Stimulated activated CD4-positive, alpha-beta T cell treated with anti-CD3 and anti-CD28 coated beads, Interleukin-4, amount 100 ng/mL, for 1 hour (primary cell): ENCODE measurements around the gene SLC17A8.
"Not testable (repeated sequence)": the region's sequence is repeated elsewhere in the genome, so short reads cannot be mapped to it uniquely, and the experiment has no call there.

Experiments used
- DNase-seq: peaks from one replicate; pipeline ENCODE4 v3.0.0-alpha.2; 2020

Gene SLC17A8

GRCh38 chr12:100372853-100373640, 16.2 kb downstream of the SLC17A8 start:
- DNase-seq = no peak

DNA sequence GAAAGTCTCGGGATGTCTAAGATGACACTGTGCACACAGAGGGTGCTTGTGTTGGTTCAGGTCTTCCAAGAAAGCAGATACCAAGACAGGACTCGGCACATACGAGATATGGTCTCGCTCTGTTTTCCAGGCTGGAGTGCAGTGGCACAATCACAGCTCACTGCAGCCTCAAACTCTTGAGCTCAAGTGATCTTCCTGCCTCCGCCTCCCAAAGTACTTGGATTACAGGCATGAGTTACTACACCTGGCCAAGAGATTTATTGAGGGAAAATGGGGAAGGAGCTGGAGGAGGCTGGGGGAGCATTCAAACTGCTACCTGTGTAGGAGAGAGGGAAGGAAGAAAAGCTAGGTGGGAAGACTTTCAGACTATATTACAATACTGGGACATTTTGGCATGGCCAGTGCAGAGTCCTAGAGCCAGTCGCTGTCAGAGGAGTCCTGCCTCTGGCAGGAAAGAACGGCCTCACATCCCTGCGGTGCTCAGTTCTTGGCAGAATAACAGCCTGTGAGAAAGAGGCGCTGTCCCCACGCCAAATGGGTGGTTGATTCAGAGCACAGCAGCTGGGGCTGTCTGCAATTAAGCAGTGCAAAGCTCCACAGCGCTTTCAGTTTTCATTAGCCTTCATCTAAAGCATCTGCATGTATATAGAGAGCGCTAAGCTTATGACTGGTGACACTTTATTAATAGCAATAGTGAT, 18.3 kb downstream of the SLC17A8 start:
- DNase-seq = no peak

DNA sequence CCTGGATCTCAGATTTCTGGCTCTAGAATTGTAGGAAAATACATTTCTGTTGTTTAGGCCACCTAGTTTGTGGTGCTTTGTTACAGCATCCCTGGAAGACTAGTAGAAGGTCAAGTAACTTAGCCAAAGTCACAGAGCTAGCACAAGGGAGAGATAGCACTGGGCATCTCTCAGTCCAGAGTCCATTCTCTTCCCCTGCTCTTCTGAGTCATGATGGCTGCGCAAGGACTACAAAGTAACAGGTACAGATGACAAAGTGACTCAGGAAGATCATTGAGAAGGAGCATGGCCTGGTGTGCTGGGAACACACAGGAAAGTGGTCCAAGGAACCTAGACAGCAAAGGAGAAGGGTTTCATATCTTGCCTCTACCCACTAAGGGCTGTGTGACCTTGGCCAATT, 19.3 kb downstream of the SLC17A8 start:
- no peak for DNase-seq

DNA sequence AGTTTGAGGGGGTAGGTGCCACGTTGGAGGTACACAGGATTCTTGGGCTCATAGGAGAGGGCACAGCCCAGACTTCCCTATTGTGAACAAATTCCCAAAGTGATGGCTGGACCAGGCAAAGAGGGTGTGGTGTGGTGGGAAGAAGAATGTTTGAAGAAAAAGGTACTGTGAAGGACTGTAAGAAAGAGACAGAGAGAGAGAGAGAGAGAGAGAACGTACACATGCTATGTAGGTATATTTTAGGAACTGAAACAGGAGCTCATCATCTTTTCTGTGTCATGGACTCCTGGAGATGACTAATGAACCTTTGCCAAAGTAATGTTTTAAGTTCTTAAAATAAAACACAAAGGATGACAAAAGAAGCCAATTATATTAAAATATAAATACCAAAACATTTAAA, 24.5 kb downstream of the SLC17A8 start:
- no peak for DNase-seq

- DNase-seq = no peak
Observed at GRCh38 chr12:100382338-100382737, 25.5 kb downstream of the SLC17A8 start.

- no peak for DNase-seq
Observed at GRCh38 chr12:100383586-100384558, 27.0 kb downstream of the SLC17A8 start.

- DNase-seq = no peak
Observed at GRCh38 chr12:100384559-100384935, 27.7 kb downstream of the SLC17A8 start.

- DNase-seq = no peak
Observed at GRCh38 chr12:100388382-100388781, 31.5 kb downstream of the SLC17A8 start.

GRCh38 chr12:100391856-100392255, 35.0 kb downstream of the SLC17A8 start:
- no peak for DNase-seq

GRCh38 chr12:100393200-100393599, 36.3 kb downstream of the SLC17A8 start:
- DNase-seq = no peak

DNA sequence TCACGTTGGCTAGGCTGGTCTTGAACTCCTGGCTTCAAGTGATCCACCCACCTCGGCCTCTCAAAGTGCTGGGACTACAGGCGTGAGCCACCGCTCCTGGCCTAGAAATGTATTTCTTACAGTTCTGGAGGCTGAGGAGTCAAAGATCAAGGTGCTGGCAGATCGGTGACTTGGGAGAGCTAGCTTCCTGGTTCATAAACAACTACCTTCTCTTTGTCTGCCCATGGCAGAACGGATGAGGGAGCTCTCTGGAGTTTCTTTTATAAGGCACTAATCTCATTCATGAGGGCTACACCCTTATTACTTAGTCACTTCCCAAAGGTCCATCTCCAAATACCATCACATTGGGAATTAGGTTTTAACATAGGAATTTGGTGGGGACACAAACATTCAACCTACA, 38.9 kb downstream of the SLC17A8 start:
- DNase-seq = no peak

DNA sequence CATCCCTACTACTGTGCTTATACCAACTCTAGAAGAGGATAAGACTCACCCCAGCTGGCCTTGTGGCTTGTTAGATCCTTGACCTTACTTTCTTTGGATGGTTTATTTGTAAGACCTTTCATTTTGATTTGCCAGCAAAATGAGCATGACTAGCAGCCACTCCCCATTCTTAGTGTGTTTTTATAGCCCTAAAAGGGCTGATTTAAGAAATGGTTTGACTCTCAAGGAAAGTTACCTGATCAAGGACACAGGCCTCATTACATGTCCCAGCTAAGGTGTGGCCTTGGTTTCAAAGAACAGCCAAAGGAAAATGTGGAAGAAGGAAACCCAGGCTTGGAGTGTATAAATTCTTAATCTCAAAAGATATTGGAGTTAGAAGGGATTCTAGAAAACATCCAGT, 41.4 kb downstream of the SLC17A8 start:
- no peak for DNase-seq

DNA sequence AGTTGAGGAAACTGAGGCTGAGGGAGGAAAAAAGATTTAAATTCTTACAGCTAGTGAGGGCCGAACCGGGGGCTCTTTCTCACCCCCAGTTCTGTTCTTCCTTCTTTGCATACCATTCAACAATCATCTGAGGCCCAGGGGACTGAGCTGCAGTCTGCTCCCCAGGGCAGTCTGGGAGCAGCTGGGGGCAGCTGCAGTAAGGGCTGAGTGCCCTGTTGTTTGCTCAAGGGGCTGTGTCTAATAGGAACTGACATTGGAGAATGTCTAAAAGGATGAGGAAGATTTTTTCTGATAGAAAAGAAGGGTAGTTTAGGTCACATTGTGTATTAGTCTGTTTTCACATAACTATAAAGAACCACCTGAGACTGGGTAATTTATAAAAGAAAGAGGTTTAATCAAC, 42.2 kb downstream of the SLC17A8 start:
- no peak for DNase-seq

- DNase-seq = no peak
Observed at GRCh38 chr12:100401660-100402059, 44.8 kb downstream of the SLC17A8 start.

GRCh38 chr12:100402763-100403162, 45.9 kb downstream of the SLC17A8 start:
- DNase-seq = no peak

DNA sequence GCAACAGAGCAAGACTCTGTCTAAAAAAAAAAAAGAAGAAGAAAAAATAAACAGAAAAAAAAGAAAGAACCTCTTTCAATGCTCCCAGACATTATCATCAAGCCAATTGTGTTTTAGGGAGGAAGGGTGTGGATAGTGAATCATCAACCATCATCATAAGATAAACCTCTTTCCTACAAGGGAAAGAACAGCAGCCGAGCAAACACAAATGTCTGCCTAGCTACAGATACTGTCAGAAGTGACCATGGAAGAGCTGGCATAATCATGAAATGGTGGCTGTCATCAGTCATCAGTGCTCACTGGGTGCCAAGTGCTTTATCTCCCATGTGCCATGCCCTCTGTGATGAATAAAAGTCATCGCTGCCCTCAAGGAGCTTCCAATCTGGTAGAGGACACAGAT, 46.6 kb downstream of the SLC17A8 start:
- no peak for DNase-seq

DNA sequence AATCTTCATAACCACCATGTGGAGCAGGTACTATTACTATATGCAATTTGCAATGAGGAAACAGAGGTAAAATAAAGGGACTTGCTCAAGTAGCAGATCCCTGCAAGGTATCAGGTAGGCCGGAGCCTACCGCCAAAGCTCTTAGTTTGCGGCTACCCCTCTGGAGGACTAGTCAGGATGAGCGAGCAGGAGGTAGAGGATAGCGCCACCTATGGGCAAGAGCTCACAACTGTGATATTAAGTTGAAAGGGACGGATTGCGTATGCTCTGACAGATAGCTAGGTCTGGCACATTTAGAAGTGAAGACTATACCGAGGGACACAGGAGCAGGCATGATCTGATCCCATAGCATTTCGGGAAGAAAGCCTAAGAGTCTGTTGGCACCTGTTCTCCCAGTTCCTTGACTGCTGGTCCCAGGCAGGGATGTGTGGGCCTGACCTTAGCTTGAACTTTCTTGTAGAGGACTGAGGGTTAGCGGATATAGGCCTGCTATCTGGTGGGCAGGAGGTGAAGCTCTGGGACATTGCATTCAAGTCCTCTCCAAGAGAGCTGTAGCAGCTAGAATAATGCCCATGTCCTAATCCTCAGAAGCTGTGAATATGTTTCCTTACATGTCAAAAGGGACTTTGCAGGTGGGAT, 48.0 kb downstream of the SLC17A8 start:
- DNase-seq = no peak

DNA sequence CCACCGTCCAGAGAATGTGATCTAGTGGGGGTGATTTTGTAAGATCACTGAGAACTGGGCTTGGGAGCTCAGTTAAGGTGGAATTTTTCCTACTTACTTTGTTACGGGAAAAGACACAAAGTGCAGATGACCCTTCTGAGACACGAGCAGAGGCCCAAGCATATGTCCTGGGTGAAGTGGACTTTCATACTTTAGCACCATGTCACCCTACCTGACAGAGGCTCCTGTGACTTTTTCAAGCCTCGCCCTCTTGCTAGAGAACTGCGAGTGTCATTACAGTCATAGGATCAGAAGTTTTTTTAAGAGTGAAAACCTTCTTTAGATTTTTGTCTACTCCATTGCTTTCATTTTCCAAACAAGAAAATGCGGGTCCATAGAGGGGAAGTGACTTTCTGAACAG, 56.1 kb downstream of the SLC17A8 start:
- no peak for DNase-seq

- DNase-seq = no peak
Observed at GRCh38 chr12:100414739-100415138, 57.9 kb downstream of the SLC17A8 start.

DNA sequence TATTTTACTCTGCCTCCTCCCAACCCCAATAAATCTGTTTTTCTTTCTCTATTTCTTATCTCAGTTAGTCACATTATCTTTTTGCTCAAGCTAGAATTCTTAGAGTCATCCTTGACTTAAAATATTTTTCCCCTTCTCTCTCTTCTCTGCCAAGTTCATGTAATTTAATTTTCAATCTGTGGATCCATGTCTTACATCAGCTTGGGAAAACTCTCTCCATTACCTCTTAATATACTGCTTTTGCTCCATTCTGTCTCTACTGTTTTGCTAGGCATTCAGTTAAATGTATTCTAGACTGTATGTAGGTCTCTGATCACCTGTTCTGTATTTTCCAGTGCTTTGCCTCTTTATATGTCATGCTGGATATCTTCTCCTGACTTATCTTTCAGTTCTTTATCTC, 65.8 kb downstream of the SLC17A8 start:
- no peak for DNase-seq

DNA sequence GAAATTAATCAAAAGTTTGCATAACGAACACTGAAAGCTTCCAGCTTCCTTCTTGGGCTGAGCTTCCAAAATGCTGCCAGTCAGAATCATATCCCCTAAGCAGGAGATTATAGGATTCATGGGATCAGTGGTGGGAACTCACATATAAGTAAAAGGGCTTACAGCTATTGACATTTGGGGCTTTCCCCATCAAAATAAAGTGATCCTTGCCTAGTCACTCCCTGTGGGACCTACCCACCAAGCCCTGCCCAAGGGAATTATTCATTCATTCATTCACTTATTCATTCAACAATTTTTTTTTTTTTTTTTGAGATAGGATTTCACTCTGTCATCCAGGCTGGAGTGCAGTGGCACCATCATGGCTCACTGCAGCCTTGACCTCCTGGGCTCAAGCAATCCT, 69.3 kb downstream of the SLC17A8 start:
- no peak for DNase-seq

DNA sequence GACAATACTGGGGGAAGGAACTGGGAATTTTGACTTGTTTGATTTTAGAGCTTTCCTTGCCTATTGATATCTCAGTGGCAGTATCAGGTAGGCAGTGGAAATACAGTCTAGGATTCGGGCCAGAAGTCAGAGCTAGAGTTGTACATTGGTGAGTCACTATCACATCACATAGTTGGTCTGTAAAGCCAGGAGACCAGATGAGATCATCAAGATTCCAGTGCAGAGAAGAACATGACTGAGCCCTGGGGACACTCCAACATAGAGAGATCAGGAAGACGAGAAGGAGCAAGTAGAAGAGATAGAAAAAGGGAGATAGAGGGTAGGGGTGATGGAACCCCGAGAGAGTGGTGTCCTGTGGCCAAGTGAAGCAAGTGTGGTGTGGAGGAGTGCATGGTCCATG, 70.2 kb downstream of the SLC17A8 start:
- DNase-seq = no peak

DNA sequence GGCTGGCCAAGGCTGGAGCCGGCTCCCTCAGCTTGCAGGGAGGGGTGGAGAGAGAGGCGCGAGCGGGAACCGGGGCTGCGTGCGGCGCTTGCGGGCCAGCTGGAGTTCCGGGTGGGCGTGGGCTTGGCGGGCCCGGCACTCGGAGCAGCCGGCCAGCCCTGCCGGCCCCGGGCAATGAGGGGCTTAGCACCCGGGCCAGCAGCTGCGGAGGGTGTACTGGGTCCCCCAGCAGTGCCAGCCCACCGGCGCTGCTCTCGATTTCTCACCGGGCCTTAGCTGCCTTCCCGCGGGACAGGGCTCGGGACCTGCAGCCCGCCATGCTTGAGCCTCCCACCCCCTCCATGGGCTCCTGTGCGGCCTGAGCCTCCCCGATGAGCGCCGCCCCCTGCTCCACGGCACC, 73.4 kb downstream of the SLC17A8 start:
- not testable (repeated sequence) for DNase-seq
